ENCODE measurements around the gene TTLL6. TPM values are rescaled to one million over a fixed set of nuclear protein-coding genes. Genes with fewer than 3 reads are reported as not detected.

TTLL6 gene
- total RNA-seq, 1 donor = not detected

DNA sequence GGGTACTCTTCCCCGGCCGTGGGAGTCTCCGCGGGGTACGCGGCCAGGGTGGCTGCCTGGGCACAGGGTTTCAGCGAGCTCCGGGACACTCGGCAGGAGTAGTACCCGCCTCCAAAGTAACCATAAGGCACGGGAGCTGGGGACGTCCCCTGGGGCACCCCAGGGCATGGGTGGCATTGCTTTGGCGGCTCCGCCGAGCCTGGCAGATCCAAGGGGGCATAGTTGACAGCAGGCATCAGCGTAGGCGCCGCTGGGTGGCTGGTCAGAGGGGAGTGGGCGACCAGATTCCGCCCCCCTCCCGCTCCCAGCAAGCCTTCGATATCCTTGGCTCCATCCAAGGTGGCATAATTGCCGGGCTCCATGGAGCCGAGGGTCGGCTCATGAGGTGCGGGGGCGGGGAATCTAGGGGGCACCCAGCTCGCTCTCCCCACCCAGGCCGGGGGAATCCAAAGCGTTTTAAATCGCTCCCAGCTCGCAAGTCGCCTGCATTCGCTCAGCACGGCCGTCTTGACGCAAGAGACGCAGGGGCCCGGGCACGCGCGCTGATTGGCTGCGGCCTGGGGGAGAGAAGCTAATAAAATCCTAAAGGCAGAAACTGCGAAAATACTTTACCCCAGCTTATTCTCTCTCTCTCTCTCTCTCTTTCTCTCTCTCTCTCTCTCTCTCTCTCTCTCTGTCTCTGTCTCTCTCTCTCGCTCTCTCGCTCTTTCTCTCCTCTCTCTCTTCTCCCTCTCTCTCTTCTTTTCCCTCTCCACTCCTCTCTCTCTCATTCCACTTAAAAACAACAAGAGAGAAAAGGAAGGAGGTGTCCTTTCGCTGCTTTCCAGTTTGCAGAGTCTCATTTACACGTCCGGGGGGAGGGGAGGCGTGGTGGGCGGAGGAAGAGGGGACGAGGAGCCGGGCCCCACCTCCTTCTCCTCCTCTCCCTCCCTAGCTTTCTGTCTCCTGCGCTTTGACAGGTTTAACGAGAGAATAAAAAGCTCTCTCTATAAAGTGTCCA lies 88.5 kb downstream of the TTLL6 start, which contains the start of gene HOXB13:
Gene HOXB13, minus strand, starts transcription at position 519 of the 1,000 bp plus-strand sequence. Its CDS starts 157 bp downstream, at position 362.
- TF ChIP-seq, protein P1, sequence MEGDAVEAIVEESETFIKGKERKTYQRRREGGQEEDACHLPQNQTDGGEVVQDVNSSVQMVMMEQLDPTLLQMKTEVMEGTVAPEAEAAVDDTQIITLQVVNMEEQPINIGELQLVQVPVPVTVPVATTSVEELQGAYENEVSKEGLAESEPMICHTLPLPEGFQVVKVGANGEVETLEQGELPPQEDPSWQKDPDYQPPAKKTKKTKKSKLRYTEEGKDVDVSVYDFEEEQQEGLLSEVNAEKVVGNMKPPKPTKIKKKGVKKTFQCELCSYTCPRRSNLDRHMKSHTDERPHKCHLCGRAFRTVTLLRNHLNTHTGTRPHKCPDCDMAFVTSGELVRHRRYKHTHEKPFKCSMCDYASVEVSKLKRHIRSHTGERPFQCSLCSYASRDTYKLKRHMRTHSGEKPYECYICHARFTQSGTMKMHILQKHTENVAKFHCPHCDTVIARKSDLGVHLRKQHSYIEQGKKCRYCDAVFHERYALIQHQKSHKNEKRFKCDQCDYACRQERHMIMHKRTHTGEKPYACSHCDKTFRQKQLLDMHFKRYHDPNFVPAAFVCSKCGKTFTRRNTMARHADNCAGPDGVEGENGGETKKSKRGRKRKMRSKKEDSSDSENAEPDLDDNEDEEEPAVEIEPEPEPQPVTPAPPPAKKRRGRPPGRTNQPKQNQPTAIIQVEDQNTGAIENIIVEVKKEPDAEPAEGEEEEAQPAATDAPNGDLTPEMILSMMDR (IDR thresholded peaks at IDR 0.05; ENCODE audit: insufficient read depth, low read length) = no peak
- DNase-seq (ENCODE audit: low read depth) = peak; percentile 27
- no peak within 1 kb of the TSS for H3K4me3 ChIP-seq (ENCODE audit: low read depth, low read length)

DNA sequence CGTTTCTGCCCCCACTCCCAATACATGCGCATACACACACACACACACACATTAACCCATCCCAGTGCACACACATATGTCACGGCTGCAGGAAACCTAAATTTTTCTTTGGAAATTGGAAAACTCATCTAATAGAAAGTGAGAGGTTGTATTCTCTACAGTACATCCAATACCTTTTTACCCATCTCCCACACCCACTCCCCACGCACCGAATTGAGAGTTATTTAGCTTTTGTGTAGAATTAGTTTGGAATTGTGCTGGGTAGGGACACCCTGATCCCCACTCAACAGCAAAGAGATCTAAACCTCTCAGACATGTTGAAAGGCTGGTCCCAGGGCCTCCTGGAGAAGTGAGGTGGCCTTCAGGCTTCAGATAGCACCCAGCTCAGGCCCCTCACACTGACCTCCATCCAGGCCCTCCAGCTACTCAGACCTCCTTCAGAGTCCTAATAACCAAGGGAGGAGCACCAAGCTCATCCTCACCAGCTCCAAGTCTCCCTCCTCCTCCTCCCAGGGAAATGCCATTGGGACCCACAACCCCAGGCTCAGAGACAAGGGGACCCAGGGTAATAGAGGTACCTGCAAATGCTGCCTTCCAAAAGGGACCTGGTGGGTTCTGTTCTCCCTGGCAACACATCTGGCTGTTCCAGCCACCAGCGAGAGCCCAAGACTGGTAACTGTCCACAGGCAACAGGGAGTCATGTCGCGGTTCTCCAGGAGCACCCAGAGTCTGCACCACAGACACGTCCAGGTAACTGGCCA lies 89.4 kb downstream of the TTLL6 start:
- H3K4me3 ChIP-seq (ENCODE audit: low read depth, low read length) = no peak overlapping the region
- TF ChIP-seq, protein P1 (IDR thresholded peaks at IDR 0.05; ENCODE audit: insufficient read depth, low read length) = no peak
- DNase-seq (ENCODE audit: low read depth) = no peak

DNA sequence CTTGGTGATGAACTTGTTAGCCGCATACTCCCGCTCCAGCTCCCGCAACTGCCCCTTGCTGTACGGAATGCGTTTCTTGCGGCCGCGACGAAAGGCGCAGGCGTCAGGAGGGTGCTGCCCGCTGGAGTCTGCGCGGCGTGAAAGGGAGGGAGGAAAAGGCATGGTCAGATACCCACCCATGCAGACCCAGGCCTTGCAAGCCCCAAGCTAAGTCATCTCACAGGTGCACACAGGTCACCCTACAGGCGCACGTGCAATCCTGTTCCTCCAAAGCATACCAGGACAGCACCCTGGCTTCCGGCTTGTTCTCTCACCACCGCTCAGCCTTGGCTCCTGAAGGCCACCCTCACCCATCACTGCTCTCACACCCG lies 90.1 kb downstream of the TTLL6 start:
- TF ChIP-seq, protein P1 (IDR thresholded peaks at IDR 0.05; ENCODE audit: insufficient read depth, low read length) = no peak
- no peak for DNase-seq (ENCODE audit: low read depth)

DNA sequence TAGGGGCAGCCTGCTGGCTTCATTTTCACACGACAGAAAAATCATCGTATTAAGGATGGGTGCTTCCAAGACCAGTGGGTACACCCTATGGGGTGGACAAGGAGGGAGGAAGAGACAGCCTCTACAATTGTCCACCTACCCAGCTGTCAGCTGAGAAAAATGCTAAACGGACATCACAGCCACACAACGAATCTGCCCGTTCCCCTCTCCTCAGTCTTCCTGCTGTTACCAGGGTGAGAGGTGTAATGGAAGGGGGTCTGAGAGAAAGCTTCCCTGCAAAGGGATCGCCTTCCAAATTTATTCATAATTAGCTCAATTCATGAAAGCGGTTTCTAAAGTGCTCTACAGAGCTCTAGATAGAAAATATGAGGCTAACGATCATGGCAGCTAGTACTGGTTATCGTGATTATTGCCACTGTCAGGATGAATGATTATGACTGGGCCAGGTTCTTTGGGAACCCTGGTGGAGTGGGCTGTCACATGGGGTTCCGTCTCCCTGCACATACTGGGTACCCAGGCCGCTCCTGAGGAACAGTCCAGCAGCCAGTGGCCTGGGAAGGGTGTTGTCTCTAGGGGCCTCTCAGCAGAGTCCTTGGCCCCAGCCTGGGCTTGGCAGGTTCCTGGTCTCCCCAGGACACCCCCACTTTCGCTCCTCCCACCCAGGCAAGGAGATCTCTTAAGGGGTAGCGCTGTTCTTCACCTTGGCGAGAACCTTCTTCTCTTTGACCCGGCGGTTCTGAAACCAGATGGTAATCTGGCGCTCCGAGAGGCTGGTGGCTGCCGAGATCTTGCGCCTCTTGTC lies 90.7 kb downstream of the TTLL6 start:
- no peak for DNase-seq (ENCODE audit: low read depth)
- TF ChIP-seq, protein P1 (IDR thresholded peaks at IDR 0.05; ENCODE audit: insufficient read depth, low read length) = no peak
- no peak overlapping the region for H3K4me3 ChIP-seq (ENCODE audit: low read depth, low read length)

More for the DNA sequence above, 90.1 kb downstream of the TTLL6 start:
- H3K4me3 ChIP-seq (ENCODE audit: low read depth, low read length) = no peak overlapping the region

DNA sequence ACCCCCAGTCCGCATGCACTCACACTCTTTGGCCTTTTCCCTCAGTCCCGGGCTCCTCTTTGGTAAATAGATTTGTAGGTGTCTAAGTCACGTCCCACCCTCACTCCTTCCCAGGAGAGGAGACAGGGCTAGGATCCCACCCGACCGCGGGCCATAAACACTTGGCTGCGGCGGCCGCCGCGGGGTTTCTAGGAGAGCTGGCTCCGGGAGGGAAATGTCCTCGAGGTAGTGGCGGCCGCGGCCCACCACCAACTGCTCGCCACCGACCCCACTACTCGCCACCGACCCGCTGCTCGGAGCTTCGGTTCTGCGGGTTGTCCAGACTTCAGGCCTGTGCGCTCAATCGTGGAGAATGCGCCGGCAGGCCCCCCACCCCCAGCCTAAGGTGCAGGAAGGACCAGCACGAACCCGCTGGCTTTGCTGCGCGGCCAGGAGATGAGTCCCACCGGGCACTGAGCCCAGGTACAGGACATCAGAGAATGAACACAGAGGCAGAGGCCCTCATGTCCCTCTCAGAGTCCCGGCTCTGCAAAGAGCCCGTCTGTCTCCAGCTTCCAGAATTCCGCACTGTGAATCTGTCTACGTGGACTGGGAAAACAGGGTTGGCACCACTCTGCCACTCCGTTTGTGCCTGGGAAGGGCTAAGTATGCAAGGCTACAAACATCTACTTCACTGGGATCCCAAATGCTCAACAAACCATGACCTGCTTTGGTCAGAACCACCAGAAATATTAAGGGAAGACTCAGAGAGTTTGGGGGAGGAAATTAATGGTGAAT lies 91.6 kb downstream of the TTLL6 start:
- no peak overlapping the region for H3K4me3 ChIP-seq (ENCODE audit: low read depth, low read length)
- DNase-seq (ENCODE audit: low read depth) = no peak
- TF ChIP-seq, protein P1 (IDR thresholded peaks at IDR 0.05; ENCODE audit: insufficient read depth, low read length) = no peak

DNA sequence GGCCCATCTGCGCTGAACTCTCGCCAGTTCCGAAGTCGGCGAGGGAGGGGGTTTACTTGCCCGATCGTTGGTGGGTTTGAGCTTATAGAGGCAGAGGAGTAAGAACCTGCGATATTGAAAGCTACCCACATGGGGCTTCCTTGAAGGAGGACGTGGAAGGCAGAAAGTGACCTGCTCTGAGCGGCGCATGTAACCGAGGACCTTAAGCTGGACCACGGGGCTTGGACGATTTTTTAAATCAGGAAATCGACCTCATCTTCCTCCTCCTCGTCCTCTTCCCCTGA lies 92.1 kb downstream of the TTLL6 start:
- TF ChIP-seq, protein P1 (IDR thresholded peaks at IDR 0.05; ENCODE audit: insufficient read depth, low read length) = no peak
- no peak overlapping the region for H3K4me3 ChIP-seq (ENCODE audit: low read depth, low read length)
- no peak for DNase-seq (ENCODE audit: low read depth)

All from fibroblast of the aortic adventitia (primary cell).